Hepatocyte (in vitro differentiated cells): ENCODE data around the gene OR1L1.

ENCODE experiments used
- CTCF ChIP-seq: fragments of 200-600 bp; sonication (generic); IDR thresholded peaks from 2 replicates; pipeline ENCODE4 v1.5.1; 2016; ENCODE audit warnings: antibody characterized with exemption, mild to moderate bottlenecking; ENCODE audit not compliant: poor library complexity
- EZH2 ChIP-seq: fragments of 200-600 bp; sonication (generic); IDR thresholded peaks from 2 replicates; pipeline ENCODE4 v1.6.1; 2016; ENCODE audit warnings: antibody characterized with exemption, mild to moderate bottlenecking, borderline replicate concordance
- EZH2phosphoT487 ChIP-seq: fragments of 200-600 bp; sonication (generic); IDR thresholded peaks from one replicate; pipeline ENCODE4 v1.6.1; 2018; ENCODE audit warnings: antibody characterized with exemption, mild to moderate bottlenecking, low read depth, moderate library complexity; ENCODE audit not compliant: unreplicated experiment, severe bottlenecking

GRCh38 chr9:122614362-122614761, 47.2 kb upstream of the OR1L1 start, which contains the start of gene OR1Q1:
- no peak for TF ChIP-seq CTCF
- no peak for TF ChIP-seq EZH2phosphoT487
- TF ChIP-seq EZH2: no peak
